Frontal cortex (tissue), 4 donors: ENCODE results near the gene ITCH. TPM values are rescaled to one million over a fixed set of nuclear protein-coding genes. Genes with fewer than 3 reads are reported as not detected.
"Not testable (repeated sequence)": the region's sequence is repeated elsewhere in the genome, so short reads cannot be mapped to it uniquely, and the experiment has no call there.

Experiments
- DNase-seq, 2 donors: peaks; one replicate each; pipeline ENCODE4 v3.0.0; 2012; ENCODE audit warnings: low spot score in 2 of 2
- FAIRE-seq: peaks from 2 replicates; lab custom pipeline; 2012; peaks lifted over from hg19 to GRCh38; lab: Jason Lieb, UNC
- total RNA-seq: library from RNA; depleted of rRNA; stranded (reverse); fragments of >200 nt; gene quantifications from one replicate; pipeline ENCODE4 v1.2.3, GENCODE V29; 2014
- donor health status: control.
- donor health status: control.
- donor health status: control.

The ITCH gene
- total RNA-seq, result 102 TPM

GRCh38 chr20:34363062-34363464 lies at the start of gene ITCH:
ITCH (plus strand) TSS chr20:34363273; CDS start chr20:34393812, 30,539 bp downstream.
- FAIRE-seq (no peak), DNase-seq (peak; percentile 91 to 95)

- no peak for FAIRE-seq
These were observed 47.8 kb upstream of the ITCH start for GRCh38 chr20:34315236-34315635.

GRCh38 chr20:34316196-34316814 lies 46.8 kb upstream of the ITCH start:
- FAIRE-seq, result no peak
- no peak for DNase-seq

More at GRCh38 chr20:34315236-34315635, 47.8 kb upstream of the ITCH start:
- no peak for DNase-seq

GRCh38 chr20:34318609-34319443 lies 44.2 kb upstream of the ITCH start:
- no peak for DNase-seq
- no peak for FAIRE-seq

GRCh38 chr20:34320861-34321260 lies 42.2 kb upstream of the ITCH start:
- FAIRE-seq, result no peak

GRCh38 chr20:34322267-34323105 lies 40.6 kb upstream of the ITCH start:
- no peak for DNase-seq
- no peak for FAIRE-seq

More at GRCh38 chr20:34320861-34321260, 42.2 kb upstream of the ITCH start:
- DNase-seq, result no peak

GRCh38 chr20:34324541-34324940 lies 38.5 kb upstream of the ITCH start:
- DNase-seq (no peak), FAIRE-seq (no peak)

- DNase-seq, FAIRE-seq: not testable (repeated sequence)
These were observed 34.9 kb upstream of the ITCH start for GRCh38 chr20:34328207-34328606.

GRCh38 chr20:34328928-34329677 lies 34.0 kb upstream of the ITCH start:
- DNase-seq (no peak), FAIRE-seq (no peak)

- FAIRE-seq, DNase-seq: not testable (repeated sequence)
These were observed 32.1 kb upstream of the ITCH start for GRCh38 chr20:34330861-34331544.

- DNase-seq (no peak), FAIRE-seq (no peak)
These were observed 31.2 kb upstream of the ITCH start for GRCh38 chr20:34331838-34332237.

GRCh38 chr20:34332262-34332920 lies 30.7 kb upstream of the ITCH start:
- DNase-seq, result no peak
- no peak for FAIRE-seq

GRCh38 chr20:34333786-34334185 lies 29.3 kb upstream of the ITCH start:
- DNase-seq (no peak), FAIRE-seq (no peak)

GRCh38 chr20:34334654-34335407 lies 28.2 kb upstream of the ITCH start:
- FAIRE-seq (peak; percentile 68), DNase-seq (peak; percentile 48 to 67)

GRCh38 chr20:34337544-34337943 lies 25.5 kb upstream of the ITCH start:
- DNase-seq (no peak), FAIRE-seq (no peak)

GRCh38 chr20:34337982-34338726 lies 24.9 kb upstream of the ITCH start:
- DNase-seq (no peak), FAIRE-seq (no peak)

GRCh38 chr20:34340726-34341125 lies 22.3 kb upstream of the ITCH start:
- FAIRE-seq, DNase-seq: not testable (repeated sequence)
